ENCODE measurements around the gene CNTF. TPM values are rescaled to one million over a fixed set of nuclear protein-coding genes. Genes with fewer than 3 reads are reported as not detected.

CNTF gene
- total and polyA plus RNA-seq, 8 donors = 0.47 to 1.9 (median 0.77) TPM

GRCh38 chr11:58616594-58616993, 5.9 kb upstream of the CNTF start:
- TF ChIP-seq, protein P1, sequence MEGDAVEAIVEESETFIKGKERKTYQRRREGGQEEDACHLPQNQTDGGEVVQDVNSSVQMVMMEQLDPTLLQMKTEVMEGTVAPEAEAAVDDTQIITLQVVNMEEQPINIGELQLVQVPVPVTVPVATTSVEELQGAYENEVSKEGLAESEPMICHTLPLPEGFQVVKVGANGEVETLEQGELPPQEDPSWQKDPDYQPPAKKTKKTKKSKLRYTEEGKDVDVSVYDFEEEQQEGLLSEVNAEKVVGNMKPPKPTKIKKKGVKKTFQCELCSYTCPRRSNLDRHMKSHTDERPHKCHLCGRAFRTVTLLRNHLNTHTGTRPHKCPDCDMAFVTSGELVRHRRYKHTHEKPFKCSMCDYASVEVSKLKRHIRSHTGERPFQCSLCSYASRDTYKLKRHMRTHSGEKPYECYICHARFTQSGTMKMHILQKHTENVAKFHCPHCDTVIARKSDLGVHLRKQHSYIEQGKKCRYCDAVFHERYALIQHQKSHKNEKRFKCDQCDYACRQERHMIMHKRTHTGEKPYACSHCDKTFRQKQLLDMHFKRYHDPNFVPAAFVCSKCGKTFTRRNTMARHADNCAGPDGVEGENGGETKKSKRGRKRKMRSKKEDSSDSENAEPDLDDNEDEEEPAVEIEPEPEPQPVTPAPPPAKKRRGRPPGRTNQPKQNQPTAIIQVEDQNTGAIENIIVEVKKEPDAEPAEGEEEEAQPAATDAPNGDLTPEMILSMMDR (IDR thresholded peaks at IDR 0.05) = no peak

GRCh38 chr11:58617976-58618557, 4.4 kb upstream of the CNTF start:
- intact Hi-C loops (cut with DNase I) = no loop called here
- DNase-seq (no peak), ATAC-seq (no peak)
- Histone ChIP-seq H3K27me3 (no peaks in the 10 kb centered on the region), H3K4me1 (no peaks in the 10 kb centered on the region), H3K4me3 (no peak overlapping the region), H3K36me3 (peaks cover 7 to 98% of the 10 kb centered on the region in 2 donors), H3K27ac (no peak overlapping the region), H3K9me3 (no peaks in the 10 kb centered on the region)
- TF ChIP-seq, protein P1 (IDR thresholded peaks at IDR 0.05) = no peak

More at GRCh38 chr11:58616594-58616993, 5.9 kb upstream of the CNTF start:
- H3K4me1 ChIP-seq = no peaks in the 10 kb centered on the region
- peaks cover 12 to 98% of the 10 kb centered on the region in 2 donors for H3K36me3 ChIP-seq
- peak; percentile 53 for ATAC-seq
- no peaks in the 10 kb centered on the region for H3K9me3 ChIP-seq
- DNase-seq = no peak
- H3K27me3 ChIP-seq = no peaks in the 10 kb centered on the region
- H3K27ac ChIP-seq = no peak overlapping the region
- intact Hi-C loops (cut with DNase I) = no loop called here
- H3K4me3 ChIP-seq = no peak overlapping the region

- intact Hi-C loops (cut with DNase I) = no loop called here
- Histone ChIP-seq H3K4me3 (no peak overlapping the region), H3K9me3 (no peaks in the 10 kb centered on the region), H3K27me3 (no peaks in the 10 kb centered on the region), H3K4me1 (peaks cover 0 to 1% of the 10 kb centered on the region in 2 donors), H3K27ac (no peak overlapping the region), H3K36me3 (peaks cover 0 to 91% of the 10 kb centered on the region in 2 donors)
- ATAC-seq = no peak
- DNase-seq = no peak
- TF ChIP-seq, protein P1 (IDR thresholded peaks at IDR 0.05) = no peak
Measured at GRCh38 chr11:58621586-58622262, 741 bp upstream of the CNTF start.

DNA sequence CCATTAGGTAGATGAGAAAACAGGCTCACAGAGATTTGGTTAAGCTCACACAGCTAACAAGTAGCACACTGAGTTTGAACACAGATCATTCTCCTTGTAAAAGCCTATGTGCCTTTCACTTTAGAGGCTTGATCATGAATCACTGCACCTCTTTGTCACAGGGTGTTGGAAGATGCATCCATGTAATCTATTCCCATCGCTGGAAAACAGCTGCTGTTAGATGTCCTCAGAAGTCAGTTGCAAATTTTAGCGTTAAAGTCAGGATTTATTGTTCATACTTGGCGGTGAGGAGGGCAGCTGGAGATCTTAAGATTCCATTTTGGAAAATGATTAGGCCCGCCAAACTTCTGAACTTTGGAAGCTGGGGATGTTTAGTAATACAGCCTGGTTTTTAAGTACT, 2.6 kb downstream of the CNTF start:
- TF ChIP-seq, protein P1 (IDR thresholded peaks at IDR 0.05) = no peak
- peaks cover 0 to 58% of the 10 kb centered on the region in 2 donors for H3K36me3 ChIP-seq
- H3K4me1 ChIP-seq = peaks cover 0 to 3% of the 10 kb centered on the region in 2 donors
- no peak overlapping the region for H3K27ac ChIP-seq
- intact Hi-C loops (cut with DNase I) = no loop called here
- no peaks in the 10 kb centered on the region for H3K27me3 ChIP-seq
- no peaks in the 10 kb centered on the region for H3K9me3 ChIP-seq
- no peak overlapping the region for H3K4me3 ChIP-seq
- no peak for ATAC-seq
- no peak for DNase-seq

DNA sequence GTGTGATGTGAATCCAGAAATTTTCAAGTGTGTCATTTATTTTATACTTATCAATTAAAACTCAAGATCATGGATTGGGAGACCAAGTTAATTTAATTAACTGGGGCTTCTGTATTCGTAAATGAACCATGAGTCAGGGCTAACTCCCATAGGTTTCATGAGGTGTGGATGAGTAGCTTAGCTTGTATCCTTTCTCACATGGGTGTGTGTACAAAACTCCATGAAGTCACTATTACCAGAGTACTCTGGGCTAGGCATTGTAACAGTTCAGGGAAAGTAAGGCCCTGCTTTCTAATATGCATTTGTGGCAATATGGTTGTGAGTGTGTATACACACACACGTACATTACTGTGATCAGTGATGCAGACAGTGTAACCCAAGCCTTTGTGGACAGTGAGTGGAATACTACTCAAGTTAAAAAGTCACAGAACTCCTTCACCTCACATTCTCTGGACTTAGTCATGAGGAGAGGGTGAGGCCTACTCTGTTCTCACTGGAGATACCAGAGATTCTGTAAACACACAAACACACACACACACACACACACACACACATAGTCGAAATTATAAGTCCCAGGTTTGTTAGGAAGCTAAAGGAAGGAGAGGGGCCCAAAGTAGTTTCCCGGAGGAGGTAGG, 3.5 kb downstream of the CNTF start:
- DNase-seq = no peak

More for the DNA sequence above, 3.5 kb downstream of the CNTF start:
- ATAC-seq = peak; percentile 14
- no peak overlapping the region for H3K27ac ChIP-seq
- H3K4me3 ChIP-seq = no peak overlapping the region
- H3K27me3 ChIP-seq = no peaks in the 10 kb centered on the region
- H3K9me3 ChIP-seq = no peaks in the 10 kb centered on the region
- H3K4me1 ChIP-seq = peaks cover 0 to 3% of the 10 kb centered on the region in 2 donors
- peaks cover 0 to 49% of the 10 kb centered on the region in 2 donors for H3K36me3 ChIP-seq
- TF ChIP-seq, protein P1 (IDR thresholded peaks at IDR 0.05) = no peak
- intact Hi-C loops (cut with DNase I) = no loop called here
